DND-41 (cell line): Measurements from ENCODE around the gene TRMU.

Source experiments
- CTCF ChIP-seq: IDR thresholded peaks from 2 replicates; pipeline ENCODE4 v1.5.1; 2012; ENCODE audit warnings: borderline replicate concordance, low read length, moderate library complexity, mild to moderate bottlenecking; ENCODE audit not compliant: poor library complexity, severe bottlenecking; ENCODE audit errors: extremely low read depth
- EZH2 ChIP-seq: IDR thresholded peaks from 3 replicates; pipeline ENCODE4 v1.6.1; 2012; ENCODE audit warnings: borderline replicate concordance, low read depth, mild to moderate bottlenecking, moderate library complexity, low read length, inconsistent platforms; ENCODE audit not compliant: severe bottlenecking

- TF ChIP-seq CTCF (no peak), EZH2 (no peak)
These were observed 32.1 kb upstream of the TRMU start for GRCh38 chr22:46303347-46303965.
